HEK293T (cell line): ENCODE measurements around the gene HCFC1R1.

ENCODE experiments used
- BHLHE40 ChIP-seq: fragments of 450-650 bp; IDR thresholded peaks from 2 replicates; pipeline ENCODE4 v1.6.1; 2016; ENCODE audit warnings: mild to moderate bottlenecking, moderate library complexity, borderline replicate concordance
- ELF4 ChIP-seq: fragments of 450-650 bp; IDR thresholded peaks from 2 replicates; pipeline ENCODE4 v1.6.1; 2017; ENCODE audit warnings: antibody characterized with exemption
- FOXA1 ChIP-seq: fragments of 450-650 bp; IDR thresholded peaks from 2 replicates; pipeline ENCODE4 v1.6.1; 2016; ENCODE audit warnings: mild to moderate bottlenecking
- FOXK2 ChIP-seq: fragments of 450-650 bp; IDR thresholded peaks from 2 replicates; pipeline ENCODE4 v1.6.1; 2016; ENCODE audit warnings: mild to moderate bottlenecking
- L3MBTL2 ChIP-seq: fragments of 450-650 bp; conservative IDR thresholded peaks from 2 replicates; pipeline ENCODE4 v1.6.1; 2016; ENCODE audit warnings: mild to moderate bottlenecking
- SP1 ChIP-seq: fragments of 450-650 bp; IDR thresholded peaks from 2 replicates; pipeline ENCODE4 v1.6.1; 2017
- SUZ12 ChIP-seq: fragments of 450-650 bp; IDR thresholded peaks from 2 replicates; pipeline ENCODE4 v1.6.1; 2016; ENCODE audit warnings: mild to moderate bottlenecking
- TARDBP ChIP-seq: fragments of 450-650 bp; IDR thresholded peaks from 2 replicates; pipeline ENCODE4 v1.6.1; 2016

- TF ChIP-seq ELF4 (no peak), TARDBP (no peak), FOXA1 (no peak), SP1 (no peak), BHLHE40 (no peak), L3MBTL2 (no peak), SUZ12 (no peak), FOXK2 (no peak)
Measured at GRCh38 chr16:3050487-3050886, 26.7 kb upstream of the HCFC1R1 start.
